Lower leg skin (tissue), 4 donors: Measurements from ENCODE around the gene BLNK. TPM values are rescaled to one million over a fixed set of nuclear protein-coding genes. Genes with fewer than 3 reads are reported as not detected.

Experiments
- DNase-seq, 2 donors: peaks; one replicate each; pipeline ENCODE4 v3.0.0-alpha.2; 2019; ENCODE audit warnings: low spot score in 2 of 2
- H3K4me3 ChIP-seq: fragments of 200-600 bp; sonication (generic); 2 replicates; pipeline ENCODE4 v1.5.1; 2017; ENCODE audit warnings: mild to moderate bottlenecking, low read depth; ENCODE audit not compliant: poor library complexity, severe bottlenecking
- CTCF ChIP-seq, 3 donors: fragments of 450-650 bp; IDR thresholded peaks; one replicate each; pipeline ENCODE4 v1.5.1; 2016; ENCODE audit warnings: antibody characterized with exemption in 3 of 3, mild to moderate bottlenecking in 3 of 3, moderate library complexity in 2 of 3
- POLR2A ChIP-seq, 2 donors: fragments of 450-650 bp; IDR thresholded peaks; one replicate each; pipeline ENCODE4 v1.6.1; 2016 to 2017; ENCODE audit warnings: antibody characterized with exemption in 2 of 2, mild to moderate bottlenecking in 1 of 2, moderate library complexity in 1 of 2
- WGBS, 2 donors: methylation state at CpG; one replicate each; pipeline ENCODE4 v1.1.5; 2018; 5-methylcytosine and 5-hydroxymethylcytosine counted together
- intact Hi-C: fragments of 100-400 bp; cut with DNase I; formaldehyde crosslinking; loops from one replicate; pipeline ENCODE4 v1.15.0; 2023; ENCODE audit warnings: low total_unique reads
- total RNA-seq, 4 donors: library from RNA; depleted of rRNA; stranded (reverse); fragments of >200 nt; gene quantifications; one replicate each; pipeline ENCODE4 v1.1.0, GENCODE V29; 2016

BLNK gene
- total RNA-seq, 4 donors from 2014 or later = 2.4 to 13.3 (median 7.7) TPM

GRCh38 chr10:96269438-96270300 is 1.7 kb downstream of the BLNK start:
- peak in 1 of 2 donors; percentile 72 for DNase-seq
- intact Hi-C loops = no loop called here
- TF ChIP-seq POLR2A (IDR thresholded peaks at IDR 0.05) = no peak
- TF ChIP-seq CTCF (IDR thresholded peaks at IDR 0.05) = no peak
- H3K4me3 ChIP-seq = no peak overlapping the region
- WGBS, 2 donors = 80 to 86% methylated on average over 6 of the region's 6 CpGs

DNA sequence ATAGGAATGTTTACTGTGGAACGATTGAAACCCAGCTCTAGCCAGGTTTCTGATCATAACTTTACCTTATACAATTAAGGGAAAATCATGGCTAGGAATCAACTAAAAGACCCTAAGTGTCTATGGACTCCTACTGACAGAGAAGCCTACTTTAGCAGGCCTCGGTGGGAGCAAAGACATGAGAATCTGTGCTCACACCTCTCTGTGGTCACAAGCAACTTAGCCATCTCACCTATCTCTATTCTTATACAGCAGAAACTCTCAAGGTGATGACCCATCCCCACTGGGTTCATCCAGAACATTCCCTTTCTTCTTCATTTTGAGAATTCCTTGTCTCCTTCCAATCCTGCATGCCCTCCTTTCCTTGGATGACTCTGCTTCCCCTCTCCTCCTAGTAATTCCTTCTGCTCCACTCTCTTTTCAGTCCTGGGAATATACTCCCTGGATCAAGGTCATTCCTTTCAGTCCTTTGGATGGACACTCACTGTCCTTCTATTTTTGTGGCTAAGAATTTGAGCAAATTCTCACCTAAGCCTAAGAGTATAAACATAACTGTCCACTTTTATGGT is 2.9 kb downstream of the BLNK start:
- H3K4me3 ChIP-seq = no peak overlapping the region
- WGBS, 2 donors = 86 to 89% methylated on average over 2 of the region's 2 CpGs
- DNase-seq = peak in 1 of 2 donors; percentile 14
- no peak for TF ChIP-seq POLR2A (IDR thresholded peaks at IDR 0.05)
- no peak for TF ChIP-seq CTCF (IDR thresholded peaks at IDR 0.05)
- intact Hi-C loops = no loop called here

GRCh38 chr10:96267234-96267705 is 4.1 kb downstream of the BLNK start:
- intact Hi-C loops = no loop called here

DNA sequence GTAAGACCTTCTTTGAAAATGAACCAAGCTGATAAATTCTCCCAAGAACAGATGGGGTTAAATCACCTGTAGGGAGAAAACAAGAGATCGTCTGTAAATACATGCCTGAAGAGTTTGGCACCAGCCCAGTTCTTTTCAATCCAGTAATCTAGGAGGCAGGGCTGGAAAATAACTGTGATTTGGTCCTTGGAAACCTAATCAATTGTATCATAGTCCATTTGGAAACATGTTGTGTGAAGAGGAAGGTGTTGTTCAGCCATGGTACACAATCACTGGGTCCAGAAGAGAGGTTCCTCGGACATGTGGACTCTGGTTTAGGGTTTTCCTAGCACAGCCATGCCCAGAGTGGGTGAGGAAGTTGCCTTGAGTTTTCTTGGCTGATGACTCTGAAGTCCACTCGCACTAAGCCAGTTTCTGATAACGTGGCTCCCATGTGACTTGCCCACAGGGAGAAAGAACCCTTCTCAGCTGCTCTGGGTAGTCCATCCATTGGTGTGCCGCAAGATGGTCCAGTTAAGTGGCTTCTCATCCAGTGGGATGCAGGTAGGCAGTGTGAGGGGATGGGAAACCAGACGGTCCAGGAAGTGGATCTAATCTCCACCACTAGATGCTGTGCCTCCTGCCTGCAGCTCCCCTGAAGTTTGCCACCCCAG is 5.1 kb downstream of the BLNK start:
- 67 to 74% methylated on average over 6 of the region's 6 CpGs for WGBS, 2 donors
- intact Hi-C loops = no loop called here
- no peak for TF ChIP-seq CTCF (IDR thresholded peaks at IDR 0.05)
- no peak for TF ChIP-seq POLR2A (IDR thresholded peaks at IDR 0.05)

More at GRCh38 chr10:96267234-96267705, 4.1 kb downstream of the BLNK start:
- no peak for TF ChIP-seq POLR2A (IDR thresholded peaks at IDR 0.05)
- TF ChIP-seq CTCF (IDR thresholded peaks at IDR 0.05) = no peak
- 42 to 54% methylated on average over 4 of the region's 4 CpGs for WGBS, 2 donors
- no peak overlapping the region for H3K4me3 ChIP-seq
- peak in 1 of 2 donors; percentile 32 for DNase-seq

GRCh38 chr10:96264938-96265337 is 6.4 kb downstream of the BLNK start:
- no peak for TF ChIP-seq CTCF (IDR thresholded peaks at IDR 0.05)
- peak in 1 of 2 donors; percentile 26 for DNase-seq
- intact Hi-C loops = no loop called here
- 91 to 94% methylated on average over 4 of the region's 4 CpGs for WGBS, 2 donors
- no peak overlapping the region for H3K4me3 ChIP-seq

More for the DNA sequence above, 5.1 kb downstream of the BLNK start:
- no peak overlapping the region for H3K4me3 ChIP-seq
- DNase-seq = peak in 1 of 2 donors; percentile 52
